ENCODE results near the gene PODNL1.

DNA sequence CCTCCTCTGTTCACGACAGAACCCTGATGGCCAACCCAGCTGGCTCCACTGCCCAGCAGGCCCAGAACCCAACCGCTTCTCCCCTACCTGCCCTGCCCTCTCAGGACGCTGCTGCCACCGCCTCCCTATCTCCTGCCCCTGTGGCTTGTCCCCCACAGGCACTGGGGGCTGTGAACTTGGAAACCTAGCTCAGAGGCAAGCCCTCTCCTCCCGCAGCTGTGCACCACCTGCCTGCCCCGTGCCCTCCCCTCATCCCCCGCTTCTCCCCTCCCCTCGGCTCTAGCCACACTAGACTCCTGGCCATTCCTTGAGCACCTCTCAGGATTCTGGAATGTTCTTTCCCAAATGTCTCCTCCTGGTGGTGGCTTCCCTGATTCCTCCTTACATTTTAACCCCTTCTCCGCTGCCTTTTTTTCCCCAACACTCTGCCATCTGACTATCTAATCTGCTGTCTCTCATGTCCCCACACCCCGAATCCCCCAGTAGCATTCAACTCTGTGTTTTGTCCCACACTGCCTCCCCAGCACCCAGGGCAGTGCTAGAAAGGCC, 54.6 kb downstream of the PODNL1 start:
- TF ChIP-seq, protein P1, sequence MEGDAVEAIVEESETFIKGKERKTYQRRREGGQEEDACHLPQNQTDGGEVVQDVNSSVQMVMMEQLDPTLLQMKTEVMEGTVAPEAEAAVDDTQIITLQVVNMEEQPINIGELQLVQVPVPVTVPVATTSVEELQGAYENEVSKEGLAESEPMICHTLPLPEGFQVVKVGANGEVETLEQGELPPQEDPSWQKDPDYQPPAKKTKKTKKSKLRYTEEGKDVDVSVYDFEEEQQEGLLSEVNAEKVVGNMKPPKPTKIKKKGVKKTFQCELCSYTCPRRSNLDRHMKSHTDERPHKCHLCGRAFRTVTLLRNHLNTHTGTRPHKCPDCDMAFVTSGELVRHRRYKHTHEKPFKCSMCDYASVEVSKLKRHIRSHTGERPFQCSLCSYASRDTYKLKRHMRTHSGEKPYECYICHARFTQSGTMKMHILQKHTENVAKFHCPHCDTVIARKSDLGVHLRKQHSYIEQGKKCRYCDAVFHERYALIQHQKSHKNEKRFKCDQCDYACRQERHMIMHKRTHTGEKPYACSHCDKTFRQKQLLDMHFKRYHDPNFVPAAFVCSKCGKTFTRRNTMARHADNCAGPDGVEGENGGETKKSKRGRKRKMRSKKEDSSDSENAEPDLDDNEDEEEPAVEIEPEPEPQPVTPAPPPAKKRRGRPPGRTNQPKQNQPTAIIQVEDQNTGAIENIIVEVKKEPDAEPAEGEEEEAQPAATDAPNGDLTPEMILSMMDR (IDR thresholded peaks at IDR 0.05), result no peak
- no peak for TF ChIP-seq POLR2A (IDR thresholded peaks at IDR 0.05)

All from prostate gland (tissue), 2 donors.